ENCODE results near the gene SLC6A11.

SLC6A11 gene

GRCh38 chr3:10888518-10889090 is 72.6 kb downstream of the SLC6A11 start:
- DNase-seq (ENCODE audit: low spot score), result no peak

- no peak for DNase-seq (ENCODE audit: low spot score)
Observed at GRCh38 chr3:10889206-10889960, 73.4 kb downstream of the SLC6A11 start.

- no peak for DNase-seq (ENCODE audit: low spot score)
Observed at GRCh38 chr3:10890665-10891064, 74.6 kb downstream of the SLC6A11 start.

GRCh38 chr3:10892622-10893021 is 76.6 kb downstream of the SLC6A11 start:
- DNase-seq (ENCODE audit: low spot score), result no peak

- DNase-seq (ENCODE audit: low spot score), result peak; percentile 27
Observed at GRCh38 chr3:10901296-10901945, 85.4 kb downstream of the SLC6A11 start.

GRCh38 chr3:10907262-10907661 is 91.2 kb downstream of the SLC6A11 start:
- no peak for DNase-seq (ENCODE audit: low spot score)

GRCh38 chr3:10910367-10910766 is 94.3 kb downstream of the SLC6A11 start:
- no peak for DNase-seq (ENCODE audit: low spot score)

- DNase-seq (ENCODE audit: low spot score), result no peak
Observed at GRCh38 chr3:10911350-10912002, 95.4 kb downstream of the SLC6A11 start.

GRCh38 chr3:10912786-10913185 is 96.8 kb downstream of the SLC6A11 start:
- no peak for DNase-seq (ENCODE audit: low spot score)

GRCh38 chr3:10915376-10915775 is 99.3 kb downstream of the SLC6A11 start:
- DNase-seq (ENCODE audit: low spot score), result no peak

GRCh38 chr3:10917176-10917575 is 101.1 kb downstream of the SLC6A11 start:
- no peak for DNase-seq (ENCODE audit: low spot score)

- DNase-seq (ENCODE audit: low spot score), result no peak
Observed at GRCh38 chr3:10918011-10918410, 102.0 kb downstream of the SLC6A11 start.

GRCh38 chr3:10919636-10920035 is 103.6 kb downstream of the SLC6A11 start:
- DNase-seq (ENCODE audit: low spot score), result no peak

GRCh38 chr3:10925436-10926255 is 109.6 kb downstream of the SLC6A11 start:
- no peak for DNase-seq (ENCODE audit: low spot score)

- DNase-seq (ENCODE audit: low spot score), result no peak
Observed at GRCh38 chr3:10926256-10926810, 110.3 kb downstream of the SLC6A11 start.

GRCh38 chr3:10926811-10927521 is 110.9 kb downstream of the SLC6A11 start:
- no peak for DNase-seq (ENCODE audit: low spot score)

- no peak for DNase-seq (ENCODE audit: low spot score)
Observed at GRCh38 chr3:10927551-10927950, 111.5 kb downstream of the SLC6A11 start.

GRCh38 chr3:10928407-10928960 is 112.5 kb downstream of the SLC6A11 start:
- no peak for DNase-seq (ENCODE audit: low spot score)

GRCh38 chr3:10928961-10929471 is 113.0 kb downstream of the SLC6A11 start:
- no peak for DNase-seq (ENCODE audit: low spot score)

- no peak for DNase-seq (ENCODE audit: low spot score)
Observed at GRCh38 chr3:10929978-10930665, 114.1 kb downstream of the SLC6A11 start.
